Stimulated activated CD4-positive, alpha-beta T cell treated with anti-CD3 and anti-CD28 coated beads, Interleukin-4, amount 100 ng/mL, for 4 hours (primary cell): Measurements from ENCODE around the gene ELF4.

Experiments
- DNase-seq, 2 experiments: peaks; one replicate each; pipeline ENCODE4 v3.0.0-alpha.2; 2020

The ELF4 gene

GRCh38 chrX:130032552-130032951, 77.7 kb downstream of the ELF4 start:
- no peak for DNase-seq

- no peak for DNase-seq
Observed at GRCh38 chrX:130030826-130031225, 79.5 kb downstream of the ELF4 start.

GRCh38 chrX:130028196-130028595, 82.1 kb downstream of the ELF4 start:
- DNase-seq, result peak; percentile 14 to 52

GRCh38 chrX:130027569-130027968, 82.7 kb downstream of the ELF4 start:
- no peak for DNase-seq

- no peak for DNase-seq
Observed at GRCh38 chrX:130025256-130025655, 85.0 kb downstream of the ELF4 start.

- peak; percentile 58 to 80 for DNase-seq
Observed at GRCh38 chrX:130024127-130024526, 86.2 kb downstream of the ELF4 start.

- DNase-seq, result no peak
Observed at GRCh38 chrX:130020661-130021324, 89.5 kb downstream of the ELF4 start.

GRCh38 chrX:130018143-130018542, 92.2 kb downstream of the ELF4 start:
- no peak for DNase-seq

- no peak for DNase-seq
Observed at GRCh38 chrX:130015181-130015580, 95.1 kb downstream of the ELF4 start.
